ENCODE data around the gene FAIM2.

FAIM2 gene

DNA sequence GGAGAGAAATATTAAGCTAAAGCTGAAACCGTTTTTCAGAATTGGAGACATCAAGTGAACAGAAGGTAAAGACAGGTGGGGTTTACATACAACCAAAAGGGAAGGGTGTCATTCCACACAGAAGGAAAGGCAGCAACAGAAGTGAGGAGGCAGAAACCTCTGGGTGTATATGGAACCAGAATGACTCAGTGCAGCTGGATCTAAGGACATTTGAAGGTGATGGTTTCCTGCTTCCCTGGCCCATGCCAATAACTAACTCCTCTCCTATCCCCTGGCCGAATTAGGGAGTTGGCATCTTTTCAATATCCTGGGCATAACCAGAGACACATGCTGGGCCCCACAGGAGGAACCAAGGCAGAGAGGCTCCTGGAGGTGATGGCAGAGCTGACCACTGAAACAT lies 83.9 kb downstream of the FAIM2 start (continued):
- TF ChIP-seq, protein P1, sequence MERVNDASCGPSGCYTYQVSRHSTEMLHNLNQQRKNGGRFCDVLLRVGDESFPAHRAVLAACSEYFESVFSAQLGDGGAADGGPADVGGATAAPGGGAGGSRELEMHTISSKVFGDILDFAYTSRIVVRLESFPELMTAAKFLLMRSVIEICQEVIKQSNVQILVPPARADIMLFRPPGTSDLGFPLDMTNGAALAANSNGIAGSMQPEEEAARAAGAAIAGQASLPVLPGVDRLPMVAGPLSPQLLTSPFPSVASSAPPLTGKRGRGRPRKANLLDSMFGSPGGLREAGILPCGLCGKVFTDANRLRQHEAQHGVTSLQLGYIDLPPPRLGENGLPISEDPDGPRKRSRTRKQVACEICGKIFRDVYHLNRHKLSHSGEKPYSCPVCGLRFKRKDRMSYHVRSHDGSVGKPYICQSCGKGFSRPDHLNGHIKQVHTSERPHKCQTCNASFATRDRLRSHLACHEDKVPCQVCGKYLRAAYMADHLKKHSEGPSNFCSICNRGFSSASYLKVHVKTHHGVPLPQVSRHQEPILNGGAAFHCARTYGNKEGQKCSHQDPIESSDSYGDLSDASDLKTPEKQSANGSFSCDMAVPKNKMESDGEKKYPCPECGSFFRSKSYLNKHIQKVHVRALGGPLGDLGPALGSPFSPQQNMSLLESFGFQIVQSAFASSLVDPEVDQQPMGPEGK (CRISPR knock-in tag; IDR thresholded peaks at IDR 0.05; ENCODE audit: borderline replicate concordance), result no peak
- TF ChIP-seq ZNF8 (CRISPR knock-in tag; IDR thresholded peaks at IDR 0.05) (no peak), ZFP3 (CRISPR knock-in tag; IDR thresholded peaks at IDR 0.05) (no peak), OSR1 (CRISPR knock-in tag; IDR thresholded peaks at IDR 0.05) (no peak), CSDC2 (CRISPR knock-in tag; IDR thresholded peaks at IDR 0.05) (no peak), ZNF70 (CRISPR knock-in tag; IDR thresholded peaks at IDR 0.05) (no peak)

DNA sequence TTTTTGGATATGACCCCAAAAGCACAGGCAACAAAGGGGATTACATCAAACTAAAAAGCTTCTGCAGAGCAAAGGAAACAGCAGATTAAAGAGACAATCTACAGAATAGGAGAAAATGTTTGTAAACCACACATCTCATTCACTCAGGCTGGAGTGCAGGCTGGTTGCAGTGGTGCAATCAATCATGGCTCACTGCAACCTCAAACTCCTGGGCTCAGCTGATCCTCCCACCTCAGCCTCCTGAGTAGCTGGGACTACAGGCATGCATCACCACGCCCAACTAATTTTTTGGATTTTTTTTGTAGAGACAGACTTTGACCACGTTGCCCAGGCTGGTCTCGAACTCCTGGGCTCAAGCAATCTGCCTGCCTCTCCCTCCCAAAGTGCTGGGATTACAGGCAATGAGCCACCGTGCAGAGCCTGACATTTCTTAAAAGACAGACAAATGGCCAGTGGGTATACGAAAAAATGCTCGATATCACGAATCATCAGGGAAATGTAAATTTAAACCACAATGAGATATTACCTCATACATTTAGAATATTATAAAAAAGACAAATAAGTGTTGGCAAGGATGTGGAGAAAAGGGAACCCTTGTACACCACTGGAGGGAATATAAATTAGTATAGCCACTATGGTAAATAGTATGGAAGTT lies 85.3 kb downstream of the FAIM2 start:
- TF ChIP-seq, protein P1 (CRISPR knock-in tag; IDR thresholded peaks at IDR 0.05; ENCODE audit: borderline replicate concordance), result no peak
- TF ChIP-seq GLIS3 (CRISPR knock-in tag; IDR thresholded peaks at IDR 0.05) (no peak), RARB (CRISPR knock-in tag; IDR thresholded peaks at IDR 0.05) (no peak), ESRRG (CRISPR knock-in tag; IDR thresholded peaks at IDR 0.05) (no peak), BACH2 (CRISPR knock-in tag; IDR thresholded peaks at IDR 0.05; ENCODE audit: borderline replicate concordance) (no peak), ZNF8 (CRISPR knock-in tag; IDR thresholded peaks at IDR 0.05) (no peak)
- TF ChIP-seq, protein P2, sequence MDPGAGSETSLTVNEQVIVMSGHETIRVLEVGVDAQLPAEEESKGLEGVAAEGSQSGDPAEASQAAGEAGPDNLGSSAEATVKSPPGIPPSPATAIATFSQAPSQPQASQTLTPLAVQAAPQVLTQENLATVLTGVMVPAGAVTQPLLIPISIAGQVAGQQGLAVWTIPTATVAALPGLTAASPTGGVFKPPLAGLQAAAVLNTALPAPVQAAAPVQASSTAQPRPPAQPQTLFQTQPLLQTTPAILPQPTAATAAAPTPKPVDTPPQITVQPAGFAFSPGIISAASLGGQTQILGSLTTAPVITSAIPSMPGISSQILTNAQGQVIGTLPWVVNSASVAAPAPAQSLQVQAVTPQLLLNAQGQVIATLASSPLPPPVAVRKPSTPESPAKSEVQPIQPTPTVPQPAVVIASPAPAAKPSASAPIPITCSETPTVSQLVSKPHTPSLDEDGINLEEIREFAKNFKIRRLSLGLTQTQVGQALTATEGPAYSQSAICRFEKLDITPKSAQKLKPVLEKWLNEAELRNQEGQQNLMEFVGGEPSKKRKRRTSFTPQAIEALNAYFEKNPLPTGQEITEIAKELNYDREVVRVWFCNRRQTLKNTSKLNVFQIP (CRISPR knock-in tag; IDR thresholded peaks at IDR 0.05; ENCODE audit: borderline replicate concordance, low read depth), result no peak
- TF ChIP-seq, protein P3, sequence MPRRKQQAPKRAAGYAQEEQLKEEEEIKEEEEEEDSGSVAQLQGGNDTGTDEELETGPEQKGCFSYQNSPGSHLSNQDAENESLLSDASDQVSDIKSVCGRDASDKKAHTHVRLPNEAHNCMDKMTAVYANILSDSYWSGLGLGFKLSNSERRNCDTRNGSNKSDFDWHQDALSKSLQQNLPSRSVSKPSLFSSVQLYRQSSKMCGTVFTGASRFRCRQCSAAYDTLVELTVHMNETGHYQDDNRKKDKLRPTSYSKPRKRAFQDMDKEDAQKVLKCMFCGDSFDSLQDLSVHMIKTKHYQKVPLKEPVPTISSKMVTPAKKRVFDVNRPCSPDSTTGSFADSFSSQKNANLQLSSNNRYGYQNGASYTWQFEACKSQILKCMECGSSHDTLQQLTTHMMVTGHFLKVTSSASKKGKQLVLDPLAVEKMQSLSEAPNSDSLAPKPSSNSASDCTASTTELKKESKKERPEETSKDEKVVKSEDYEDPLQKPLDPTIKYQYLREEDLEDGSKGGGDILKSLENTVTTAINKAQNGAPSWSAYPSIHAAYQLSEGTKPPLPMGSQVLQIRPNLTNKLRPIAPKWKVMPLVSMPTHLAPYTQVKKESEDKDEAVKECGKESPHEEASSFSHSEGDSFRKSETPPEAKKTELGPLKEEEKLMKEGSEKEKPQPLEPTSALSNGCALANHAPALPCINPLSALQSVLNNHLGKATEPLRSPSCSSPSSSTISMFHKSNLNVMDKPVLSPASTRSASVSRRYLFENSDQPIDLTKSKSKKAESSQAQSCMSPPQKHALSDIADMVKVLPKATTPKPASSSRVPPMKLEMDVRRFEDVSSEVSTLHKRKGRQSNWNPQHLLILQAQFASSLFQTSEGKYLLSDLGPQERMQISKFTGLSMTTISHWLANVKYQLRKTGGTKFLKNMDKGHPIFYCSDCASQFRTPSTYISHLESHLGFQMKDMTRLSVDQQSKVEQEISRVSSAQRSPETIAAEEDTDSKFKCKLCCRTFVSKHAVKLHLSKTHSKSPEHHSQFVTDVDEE (CRISPR knock-in tag; IDR thresholded peaks at IDR 0.05), result no peak
- ATAC-seq, result no peak
